Measurements from ENCODE around the gene CYP4A22. TPM values are rescaled to one million over a fixed set of nuclear protein-coding genes. Genes with fewer than 3 reads are reported as not detected.

The CYP4A22 gene
- total RNA-seq, 4 donors from 2014 or later = not detected

- no peak overlapping the region for H3K4me3 ChIP-seq (replicated peaks in 1 of 3)
- no peaks in the 10 kb centered on the region for H3K9me3 ChIP-seq
- no peak for DNase-seq
- 59 to 65% methylated on average over 7 of the region's 7 CpGs for WGBS, 2 donors
- peaks cover 12 to 14% of the 10 kb centered on the region in 2 donors for H3K4me1 ChIP-seq
- no peaks in the 10 kb centered on the region for H3K27me3 ChIP-seq
- TF ChIP-seq POLR2A (IDR thresholded peaks at IDR 0.05) = no peak
- no peak for TF ChIP-seq CTCF (IDR thresholded peaks at IDR 0.05)
- no peak overlapping the region for H3K27ac ChIP-seq
- no peaks in the 10 kb centered on the region for H3K36me3 ChIP-seq
- intact Hi-C loops (cut with DNase I) = loop anchor here (10.0 kb wide), 3 partner anchors 152 to 532 kb away; partner anchors contain the start of genes CMPK1 and FOXD2
Observed at GRCh38 chr1:47182676-47183235, 45.5 kb downstream of the CYP4A22 start.

- H3K27ac ChIP-seq = no peak overlapping the region
- H3K4me3 ChIP-seq (replicated peaks in 1 of 3) = no peak overlapping the region
- H3K36me3 ChIP-seq = no peaks in the 10 kb centered on the region
- TF ChIP-seq CTCF (IDR thresholded peaks at IDR 0.05) (no peak), POLR2A (IDR thresholded peaks at IDR 0.05) (no peak)
- no peak for DNase-seq
- 48 to 54% methylated on average over 9 to 11 of the region's 11 CpGs for WGBS, 2 donors
- no peaks in the 10 kb centered on the region for H3K27me3 ChIP-seq
- intact Hi-C loops (cut with DNase I) = loop anchor here (10.0 kb wide), 3 partner anchors 151 to 531 kb away; partner anchors contain the start of genes CMPK1 and FOXD2
- H3K4me1 ChIP-seq = peaks cover 12 to 14% of the 10 kb centered on the region in 2 donors
- no peaks in the 10 kb centered on the region for H3K9me3 ChIP-seq
Observed at GRCh38 chr1:47183308-47184089, 46.3 kb downstream of the CYP4A22 start.

GRCh38 chr1:47184090-47184821 lies 47.0 kb downstream of the CYP4A22 start:
- no peaks in the 10 kb centered on the region for H3K27me3 ChIP-seq
- no peak for TF ChIP-seq CTCF (IDR thresholded peaks at IDR 0.05)
- no peak for TF ChIP-seq POLR2A (IDR thresholded peaks at IDR 0.05)
- H3K4me3 ChIP-seq (replicated peaks in 1 of 3) = no peak overlapping the region
- intact Hi-C loops (cut with DNase I) = loop anchor here (10.0 kb wide), 3 partner anchors 151 to 531 kb away; partner anchors contain the start of genes CMPK1 and FOXD2
- no peak overlapping the region for H3K27ac ChIP-seq
- no peak for DNase-seq
- WGBS, 2 donors = 72 to 75% methylated on average over 5 of the region's 5 CpGs
- H3K36me3 ChIP-seq = no peaks in the 10 kb centered on the region
- H3K4me1 ChIP-seq = peaks cover 12 to 14% of the 10 kb centered on the region in 2 donors
- no peaks in the 10 kb centered on the region for H3K9me3 ChIP-seq

GRCh38 chr1:47184822-47185677 lies 47.8 kb downstream of the CYP4A22 start:
- TF ChIP-seq CTCF (IDR thresholded peaks at IDR 0.05) = no peak
- no peak for TF ChIP-seq POLR2A (IDR thresholded peaks at IDR 0.05)
- WGBS, 2 donors = 81 to 84% methylated on average over 12 to 13 of the region's 14 CpGs
- intact Hi-C loops (cut with DNase I) = loop anchor here (10.0 kb wide), 3 partner anchors 150 to 530 kb away; partner anchors contain the start of genes CMPK1 and FOXD2
- Histone ChIP-seq H3K27me3 (no peaks in the 10 kb centered on the region), H3K4me1 (peaks cover 5 to 8% of the 10 kb centered on the region in 2 donors), H3K4me3 (replicated peaks in 1 of 3) (no peak overlapping the region), H3K9me3 (no peaks in the 10 kb centered on the region), H3K27ac (no peak overlapping the region), H3K36me3 (no peaks in the 10 kb centered on the region)
- DNase-seq = no peak

All from thyroid gland (tissue), 4 donors.